ENCODE results near the gene CENPL. TPM values are rescaled to one million over a fixed set of nuclear protein-coding genes. Genes with fewer than 3 reads are reported as not detected.
"Not testable (repeated sequence)": the region's sequence is repeated elsewhere in the genome, so short reads cannot be mapped to it uniquely, and the experiment has no call there.

The CENPL gene
- total RNA-seq, 1 experiment from 2014 or later: 40.6 TPM

- DNase-seq (ENCODE audit: low read depth): no peak
These were observed 32.8 kb upstream of the CENPL start for GRCh38 chr1:173857363-173857917.

- DNase-seq (ENCODE audit: low read depth): no peak
These were observed 32.2 kb upstream of the CENPL start for GRCh38 chr1:173856903-173857302.

- no peak for DNase-seq (ENCODE audit: low read depth)
These were observed 31.3 kb upstream of the CENPL start for GRCh38 chr1:173856014-173856413.

GRCh38 chr1:173853074-173853473 is 28.4 kb upstream of the CENPL start:
- DNase-seq (ENCODE audit: low read depth): peak; percentile 28

GRCh38 chr1:173852105-173852504 is 27.4 kb upstream of the CENPL start:
- DNase-seq (ENCODE audit: low read depth): no peak

GRCh38 chr1:173832748-173833147 is 8.1 kb upstream of the CENPL start:
- DNase-seq (ENCODE audit: low read depth): no peak

- DNase-seq (ENCODE audit: low read depth): no peak
These were observed 2.9 kb upstream of the CENPL start for GRCh38 chr1:173827611-173828010.

GRCh38 chr1:173823781-173824314 is 835 bp downstream of the CENPL start:
- DNase-seq (ENCODE audit: low read depth): no peak

GRCh38 chr1:173821680-173822079 is 3.0 kb downstream of the CENPL start:
- no peak for DNase-seq (ENCODE audit: low read depth)

GRCh38 chr1:173818459-173818858 is 6.2 kb downstream of the CENPL start:
- DNase-seq (ENCODE audit: low read depth): no peak

- DNase-seq (ENCODE audit: low read depth): not testable (repeated sequence)
These were observed 11.0 kb downstream of the CENPL start for GRCh38 chr1:173813654-173814053.

GRCh38 chr1:173802961-173803360 is 21.7 kb downstream of the CENPL start:
- no peak for DNase-seq (ENCODE audit: low read depth)

- not testable (repeated sequence) for DNase-seq (ENCODE audit: low read depth)
These were observed 24.7 kb downstream of the CENPL start for GRCh38 chr1:173799995-173800394.

- DNase-seq (ENCODE audit: low read depth): no peak
These were observed 26.6 kb downstream of the CENPL start for GRCh38 chr1:173798078-173798477.

GRCh38 chr1:173789841-173790240 is 34.8 kb downstream of the CENPL start:
- no peak for DNase-seq (ENCODE audit: low read depth)

- DNase-seq (ENCODE audit: low read depth): no peak
These were observed 39.7 kb downstream of the CENPL start for GRCh38 chr1:173784997-173785396.

GRCh38 chr1:173779936-173780335 is 44.7 kb downstream of the CENPL start:
- no peak for DNase-seq (ENCODE audit: low read depth)

- no peak for DNase-seq (ENCODE audit: low read depth)
These were observed 49.0 kb downstream of the CENPL start for GRCh38 chr1:173775578-173776226.

- DNase-seq (ENCODE audit: low read depth): no peak
These were observed 53.1 kb downstream of the CENPL start for GRCh38 chr1:173771560-173771959.

- not testable (repeated sequence) for DNase-seq (ENCODE audit: low read depth)
These were observed 54.4 kb downstream of the CENPL start for GRCh38 chr1:173770330-173770729.

- DNase-seq (ENCODE audit: low read depth): no peak
These were observed 55.9 kb downstream of the CENPL start for GRCh38 chr1:173768827-173769226.

- DNase-seq (ENCODE audit: low read depth): no peak
These were observed 56.5 kb downstream of the CENPL start for GRCh38 chr1:173768206-173768605.

- DNase-seq (ENCODE audit: low read depth): not testable (repeated sequence)
These were observed 60.4 kb downstream of the CENPL start for GRCh38 chr1:173764331-173764730.

GRCh38 chr1:173758980-173759379 is 65.7 kb downstream of the CENPL start:
- DNase-seq (ENCODE audit: low read depth): no peak
